ENCODE data around the gene INSL3. TPM values are rescaled to one million over a fixed set of nuclear protein-coding genes. Genes with fewer than 3 reads are reported as not detected.
A peak's percentile ranks its signal among the peaks of the same experiment; 100 is the strongest.

INSL3 gene
- total and polyA plus RNA-seq, 2 donors (not counting 1 experiment from before 2014, with no cell fraction given): not detected

DNA sequence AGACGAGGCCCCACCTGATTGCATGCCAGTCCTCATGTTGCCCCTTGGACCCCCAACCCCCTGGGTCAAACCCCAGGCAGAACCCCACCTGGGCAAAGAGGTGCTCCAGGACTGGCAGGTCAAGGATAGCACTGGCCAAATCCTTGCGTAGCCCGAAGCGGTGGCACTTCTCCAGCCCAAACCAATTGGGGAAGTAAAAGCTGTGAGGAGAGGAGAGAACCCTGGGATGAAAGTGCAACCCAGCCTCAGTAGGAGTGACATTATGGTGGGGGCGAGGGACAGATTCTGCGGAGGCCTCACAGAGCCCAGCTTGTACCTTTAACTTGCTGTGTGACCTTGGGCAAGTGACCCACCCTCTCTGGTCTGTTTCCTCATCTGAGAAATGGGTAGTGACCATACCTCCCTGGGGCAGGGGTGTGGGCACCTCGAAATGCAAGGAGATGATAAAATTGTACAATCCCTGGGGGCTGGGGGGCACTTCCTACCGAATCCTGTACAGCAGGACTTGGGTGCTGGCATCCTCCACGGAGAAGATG lies 22.0 kb upstream of the INSL3 start:
- Histone ChIP-seq H2AFZ (ENCODE audit: low read length) (no peak overlapping the region), H3K9me3 (ENCODE audit: control insufficient read depth, insufficient read depth, low read depth, low read length) (no peaks in the 10 kb centered on the region), H4K20me1 (ENCODE audit: control insufficient read depth, extremely low read depth, insufficient read depth, low read length) (no peaks in the 10 kb centered on the region), H3K4me1 (ENCODE audit: control insufficient read depth, extremely low read depth, insufficient read depth, low read length) (peaks cover 2% of the 10 kb centered on the region), H3K79me2 (ENCODE audit: control insufficient read depth, insufficient read depth, low read length) (no peaks in the 10 kb centered on the region), H3K27ac (ENCODE audit: insufficient read depth, low read length) (no peak overlapping the region), H3K4me3 (replicated peaks in 1 of 4; ENCODE audit: control extremely low read depth in 1 of 4, insufficient read depth in 1 of 4, low read depth in 3 of 4, low read length in 4 of 4) (no peak overlapping the region), H3K36me3 (ENCODE audit: control insufficient read depth, insufficient read depth, low read length) (no peaks in the 10 kb centered on the region), H3K9ac (ENCODE audit: insufficient read depth, low read length) (no peak overlapping the region), H3K4me2 (ENCODE audit: extremely low read depth, insufficient read depth, low read length) (no peak overlapping the region), H3K27me3 (ENCODE audit: control insufficient read depth, insufficient read depth, low read length) (no peaks in the 10 kb centered on the region)
- TF ChIP-seq EZH2 (IDR thresholded peaks at IDR 0.05; ENCODE audit: low read length, missing control alignments): no peak
- TF ChIP-seq, protein P1, sequence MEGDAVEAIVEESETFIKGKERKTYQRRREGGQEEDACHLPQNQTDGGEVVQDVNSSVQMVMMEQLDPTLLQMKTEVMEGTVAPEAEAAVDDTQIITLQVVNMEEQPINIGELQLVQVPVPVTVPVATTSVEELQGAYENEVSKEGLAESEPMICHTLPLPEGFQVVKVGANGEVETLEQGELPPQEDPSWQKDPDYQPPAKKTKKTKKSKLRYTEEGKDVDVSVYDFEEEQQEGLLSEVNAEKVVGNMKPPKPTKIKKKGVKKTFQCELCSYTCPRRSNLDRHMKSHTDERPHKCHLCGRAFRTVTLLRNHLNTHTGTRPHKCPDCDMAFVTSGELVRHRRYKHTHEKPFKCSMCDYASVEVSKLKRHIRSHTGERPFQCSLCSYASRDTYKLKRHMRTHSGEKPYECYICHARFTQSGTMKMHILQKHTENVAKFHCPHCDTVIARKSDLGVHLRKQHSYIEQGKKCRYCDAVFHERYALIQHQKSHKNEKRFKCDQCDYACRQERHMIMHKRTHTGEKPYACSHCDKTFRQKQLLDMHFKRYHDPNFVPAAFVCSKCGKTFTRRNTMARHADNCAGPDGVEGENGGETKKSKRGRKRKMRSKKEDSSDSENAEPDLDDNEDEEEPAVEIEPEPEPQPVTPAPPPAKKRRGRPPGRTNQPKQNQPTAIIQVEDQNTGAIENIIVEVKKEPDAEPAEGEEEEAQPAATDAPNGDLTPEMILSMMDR (conservative IDR thresholded peaks at IDR 0.05 in 1 of 2, IDR thresholded peaks at IDR 0.05 in 1 of 2; ENCODE audit: low read depth in 1 of 2, low read length in 2 of 2): no peak
- no peak for DNase-seq (ENCODE audit: low read depth in 2 of 2)

DNA sequence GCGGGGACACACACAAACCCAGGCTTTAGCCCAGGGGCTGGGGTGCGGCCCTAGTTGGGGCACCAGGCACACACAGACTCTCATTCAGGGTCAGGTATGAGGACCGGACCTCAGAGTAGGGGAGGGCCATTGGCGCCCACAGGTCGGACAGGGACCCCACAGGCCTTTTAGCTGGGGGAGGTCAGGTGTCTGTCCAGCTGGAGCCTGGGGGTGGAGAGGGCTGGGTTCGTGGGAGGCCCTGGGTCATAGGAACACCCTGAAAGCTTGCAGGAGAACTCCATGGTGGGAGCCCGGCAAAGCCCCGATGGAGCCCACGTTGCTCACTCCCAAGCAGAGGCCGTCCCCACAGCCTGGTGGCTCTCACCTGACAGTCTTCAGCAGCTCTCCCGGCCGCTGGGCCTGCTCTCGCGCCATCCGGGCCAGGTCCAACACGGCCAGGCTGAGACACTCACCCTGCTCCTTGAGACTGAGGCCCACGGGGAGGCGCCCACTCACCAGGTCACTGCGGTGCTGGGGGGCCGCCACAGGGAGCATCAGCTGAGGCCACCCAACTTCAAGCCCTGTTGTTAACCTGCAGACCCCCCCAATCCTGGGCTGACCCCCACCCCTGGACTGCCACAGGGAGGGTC lies 21.5 kb upstream of the INSL3 start:
- H3K9ac ChIP-seq (ENCODE audit: insufficient read depth, low read length): no peak overlapping the region
- H3K4me3 ChIP-seq (replicated peaks in 1 of 4; ENCODE audit: control extremely low read depth in 1 of 4, insufficient read depth in 1 of 4, low read depth in 3 of 4, low read length in 4 of 4): peak overlapping the region in 3 of 4 experiments; percentile 13 to 42 (median 20)
- H4K20me1 ChIP-seq (ENCODE audit: control insufficient read depth, extremely low read depth, insufficient read depth, low read length): no peaks in the 10 kb centered on the region
- H2AFZ ChIP-seq (ENCODE audit: low read length): peak overlapping the region; percentile 62
- H3K9me3 ChIP-seq (ENCODE audit: control insufficient read depth, insufficient read depth, low read depth, low read length): no peaks in the 10 kb centered on the region
- peaks cover 2% of the 10 kb centered on the region for H3K4me1 ChIP-seq (ENCODE audit: control insufficient read depth, extremely low read depth, insufficient read depth, low read length)
- no peaks in the 10 kb centered on the region for H3K79me2 ChIP-seq (ENCODE audit: control insufficient read depth, insufficient read depth, low read length)
- no peak for DNase-seq (ENCODE audit: low read depth in 2 of 2)
- no peak overlapping the region for H3K27ac ChIP-seq (ENCODE audit: insufficient read depth, low read length)
- H3K27me3 ChIP-seq (ENCODE audit: control insufficient read depth, insufficient read depth, low read length): no peaks in the 10 kb centered on the region
- TF ChIP-seq, protein P1 (conservative IDR thresholded peaks at IDR 0.05 in 1 of 2, IDR thresholded peaks at IDR 0.05 in 1 of 2; ENCODE audit: low read depth in 1 of 2, low read length in 2 of 2): no peak
- no peak for TF ChIP-seq EZH2 (IDR thresholded peaks at IDR 0.05; ENCODE audit: low read length, missing control alignments)
- no peaks in the 10 kb centered on the region for H3K36me3 ChIP-seq (ENCODE audit: control insufficient read depth, insufficient read depth, low read length)
- H3K4me2 ChIP-seq (ENCODE audit: extremely low read depth, insufficient read depth, low read length): peak overlapping the region; percentile 40

DNA sequence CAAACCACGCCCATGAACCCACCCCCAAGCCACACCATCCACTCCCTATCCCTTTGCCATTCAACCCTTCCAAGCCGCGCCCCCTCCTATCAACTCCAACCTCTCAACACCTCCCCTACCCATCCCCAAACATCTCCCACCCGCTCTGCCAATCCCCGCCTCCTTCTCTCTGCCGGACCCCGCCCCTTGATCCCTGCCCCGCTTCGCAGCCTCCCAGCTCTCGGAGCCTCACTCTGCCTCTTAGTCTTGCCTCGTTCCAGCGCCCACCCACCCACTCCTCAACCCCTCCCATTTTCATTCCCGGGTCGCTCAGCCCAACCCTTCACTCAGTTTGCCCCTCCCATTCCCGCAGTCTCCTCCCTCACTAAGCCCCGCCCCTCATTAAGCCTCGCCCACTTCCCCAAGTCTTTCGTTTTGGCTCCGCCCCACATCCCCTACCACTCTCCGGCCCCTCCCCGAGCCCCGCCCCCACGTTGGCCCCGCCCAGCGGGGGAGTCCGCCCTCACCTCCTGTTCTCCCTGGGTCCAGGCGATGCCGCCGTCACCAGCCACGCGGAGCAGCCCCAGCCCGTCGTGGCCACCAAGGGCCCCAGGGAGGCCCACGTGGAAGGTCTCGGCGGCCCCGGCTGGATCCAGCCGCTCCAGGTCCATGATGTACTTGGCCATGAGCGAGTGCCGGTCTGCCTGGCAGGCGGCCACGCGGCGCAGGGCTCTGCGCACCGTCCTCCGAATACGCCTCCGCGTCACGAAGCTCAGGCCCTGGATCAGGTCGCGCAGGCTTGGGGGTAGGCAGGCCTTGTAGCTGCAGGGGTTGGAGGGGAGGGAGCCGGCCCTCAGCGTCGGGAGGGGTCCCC lies 20.7 kb upstream of the INSL3 start:
- H3K27ac ChIP-seq (ENCODE audit: insufficient read depth, low read length): no peak overlapping the region
- H3K9me3 ChIP-seq (ENCODE audit: control insufficient read depth, insufficient read depth, low read depth, low read length): no peaks in the 10 kb centered on the region
- H3K4me1 ChIP-seq (ENCODE audit: control insufficient read depth, extremely low read depth, insufficient read depth, low read length): peaks cover 2% of the 10 kb centered on the region
- H3K4me3 ChIP-seq (replicated peaks in 1 of 4; ENCODE audit: control extremely low read depth in 1 of 4, insufficient read depth in 1 of 4, low read depth in 3 of 4, low read length in 4 of 4): peak overlapping the region; percentile 13 to 42 (median 22)
- peak overlapping the region; percentile 16 for H3K9ac ChIP-seq (ENCODE audit: insufficient read depth, low read length)
- H3K27me3 ChIP-seq (ENCODE audit: control insufficient read depth, insufficient read depth, low read length): no peaks in the 10 kb centered on the region
- H3K36me3 ChIP-seq (ENCODE audit: control insufficient read depth, insufficient read depth, low read length): no peaks in the 10 kb centered on the region
- peak overlapping the region; percentile 59 for H3K4me2 ChIP-seq (ENCODE audit: extremely low read depth, insufficient read depth, low read length)
- no peaks in the 10 kb centered on the region for H4K20me1 ChIP-seq (ENCODE audit: control insufficient read depth, extremely low read depth, insufficient read depth, low read length)
- no peaks in the 10 kb centered on the region for H3K79me2 ChIP-seq (ENCODE audit: control insufficient read depth, insufficient read depth, low read length)
- peak overlapping the region; percentile 62 for H2AFZ ChIP-seq (ENCODE audit: low read length)
- DNase-seq (ENCODE audit: low read depth in 2 of 2): peak; percentile 70 to 83
- TF ChIP-seq EZH2 (IDR thresholded peaks at IDR 0.05; ENCODE audit: low read length, missing control alignments): no peak
- TF ChIP-seq, protein P1 (conservative IDR thresholded peaks at IDR 0.05 in 1 of 2, IDR thresholded peaks at IDR 0.05 in 1 of 2; ENCODE audit: low read depth in 1 of 2, low read length in 2 of 2): no peak
